ENCODE data around the gene GJE1.

Gene GJE1

DNA sequence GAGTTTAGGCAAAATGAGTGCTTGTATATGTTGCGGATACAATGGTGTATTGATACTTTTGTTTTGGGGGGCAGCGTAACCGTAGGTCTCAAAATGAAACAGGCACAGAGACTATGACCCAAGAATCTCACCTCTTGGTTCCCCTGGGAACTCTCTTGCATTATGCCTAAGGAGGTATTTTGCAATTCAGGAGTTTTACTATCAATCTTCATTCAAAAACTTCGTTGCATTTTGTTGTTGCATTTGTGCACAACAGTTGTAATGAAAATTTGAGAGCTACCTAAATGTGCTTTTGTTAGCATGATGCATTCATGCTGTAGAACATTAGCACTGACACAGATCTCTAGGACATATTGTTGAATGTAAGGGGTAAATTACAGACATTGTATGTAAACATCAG is 32.5 kb downstream of the GJE1 start:
- no peak for DNase-seq (ENCODE audit: low spot score)

DNA sequence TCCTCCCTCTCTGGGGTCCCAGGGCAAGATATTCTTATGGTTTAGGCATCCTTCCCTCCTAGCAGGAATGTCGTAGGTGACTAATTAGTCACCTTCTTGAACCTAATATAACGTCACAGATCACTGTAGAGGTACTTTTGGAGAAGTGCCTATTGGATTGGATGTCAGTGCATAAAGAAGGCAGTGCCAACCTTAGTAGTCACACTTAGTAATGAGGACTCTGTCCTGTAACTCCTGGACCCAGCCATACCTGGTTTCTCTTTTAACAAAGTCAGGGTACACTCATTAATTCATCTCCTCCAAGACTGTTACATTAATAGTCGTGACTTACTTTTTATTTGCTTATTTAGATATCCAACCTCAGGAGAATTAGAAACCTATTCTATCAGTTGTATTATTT is 34.3 kb downstream of the GJE1 start:
- no peak for DNase-seq (ENCODE audit: low spot score)

DNA sequence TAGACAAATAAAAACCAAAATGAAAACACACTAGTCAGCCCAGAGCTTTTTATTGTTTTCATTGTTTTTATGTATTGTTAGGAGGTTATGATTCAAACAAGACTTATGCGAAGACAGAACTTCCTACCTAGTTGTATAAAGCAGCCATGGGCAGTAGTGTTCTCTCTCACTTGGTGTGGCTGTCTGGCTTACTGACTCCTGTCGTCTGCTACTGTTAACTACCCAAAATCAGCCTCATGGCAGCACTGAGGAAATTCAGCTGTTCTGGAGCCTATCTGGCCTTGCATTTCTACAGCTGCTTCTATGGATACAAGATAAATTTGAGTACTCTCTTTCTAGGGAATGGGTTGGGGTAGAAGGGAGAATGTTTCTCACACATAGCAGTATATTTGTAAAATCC is 34.8 kb downstream of the GJE1 start:
- DNase-seq (ENCODE audit: low spot score), result no peak

DNA sequence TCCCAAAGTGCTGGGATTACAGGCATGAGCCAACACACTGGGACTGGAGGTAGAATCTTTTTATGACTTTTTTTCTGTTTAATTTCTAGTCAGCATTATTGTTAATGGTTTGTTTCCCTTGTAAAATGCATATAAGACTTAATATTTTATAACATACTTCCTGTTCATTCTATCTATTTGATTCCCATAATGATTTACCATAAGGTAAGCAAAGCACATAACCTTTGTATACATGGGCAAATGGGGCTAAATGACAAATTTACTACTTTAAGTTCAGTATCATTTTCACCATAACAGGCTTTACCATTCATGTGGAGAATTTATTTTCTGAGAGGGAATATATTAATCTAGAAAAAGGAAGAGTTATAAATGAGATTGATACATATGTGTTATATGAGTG is 38.6 kb downstream of the GJE1 start:
- no peak for DNase-seq (ENCODE audit: low spot score)

DNA sequence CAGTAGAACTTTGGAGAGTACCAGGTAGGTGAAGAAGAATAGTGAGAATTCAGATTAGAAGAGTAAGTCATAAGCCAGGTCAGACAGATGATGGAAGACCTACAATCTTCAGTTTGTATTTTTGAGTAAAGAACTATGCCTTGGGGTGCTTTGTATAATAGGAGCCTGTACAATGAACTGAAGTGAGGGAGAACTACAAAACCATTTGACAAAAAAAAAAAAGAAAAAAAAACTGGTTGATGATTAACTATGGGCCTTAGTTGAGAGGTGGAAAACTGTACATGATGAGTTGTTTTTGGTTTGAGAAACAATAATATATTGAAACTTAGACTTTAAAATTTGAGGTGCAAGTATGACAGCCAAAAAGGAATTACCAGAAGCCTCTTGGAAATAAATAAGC is 40.0 kb downstream of the GJE1 start:
- DNase-seq (ENCODE audit: low spot score), result no peak

DNA sequence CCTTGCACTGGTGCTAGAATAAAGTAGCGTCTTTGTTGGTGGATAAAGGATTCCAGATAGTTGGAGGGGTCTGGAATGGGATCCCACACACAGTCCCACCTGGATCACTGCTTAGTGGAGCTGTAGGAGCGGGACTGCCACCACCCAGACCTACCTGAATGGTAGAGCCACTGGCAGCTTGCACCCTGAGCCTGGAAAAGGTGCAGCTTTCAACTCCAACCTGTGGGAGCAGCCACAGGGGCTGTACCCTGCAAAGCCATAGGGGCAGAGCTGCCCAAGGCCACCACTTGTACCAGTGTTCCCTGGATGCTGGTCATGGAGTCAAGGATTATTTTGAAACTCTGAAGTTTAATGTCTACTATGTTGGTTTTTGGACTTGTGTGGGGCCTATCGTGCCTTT is 41.3 kb downstream of the GJE1 start:
- DNase-seq (ENCODE audit: low spot score), result no peak

DNA sequence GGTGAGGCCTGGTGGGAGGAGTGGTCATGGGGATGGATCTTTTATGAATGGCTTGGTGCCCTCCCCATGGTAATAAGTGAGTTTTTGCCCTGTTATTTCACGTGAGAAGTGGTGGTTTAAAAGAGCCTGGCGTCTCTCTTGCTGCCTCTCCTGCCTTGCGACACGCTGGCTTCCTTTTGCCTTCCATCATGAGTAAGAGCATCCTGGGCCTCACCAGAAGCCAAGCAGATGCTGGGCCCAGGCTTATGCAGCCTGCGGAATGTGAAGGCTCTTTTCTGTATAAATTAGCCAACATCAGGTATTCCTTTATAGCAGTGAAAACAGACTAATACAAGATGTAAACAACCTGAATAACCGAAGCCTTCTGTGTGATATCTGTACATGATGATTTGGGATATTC is 42.0 kb downstream of the GJE1 start:
- no peak for DNase-seq (ENCODE audit: low spot score)

DNA sequence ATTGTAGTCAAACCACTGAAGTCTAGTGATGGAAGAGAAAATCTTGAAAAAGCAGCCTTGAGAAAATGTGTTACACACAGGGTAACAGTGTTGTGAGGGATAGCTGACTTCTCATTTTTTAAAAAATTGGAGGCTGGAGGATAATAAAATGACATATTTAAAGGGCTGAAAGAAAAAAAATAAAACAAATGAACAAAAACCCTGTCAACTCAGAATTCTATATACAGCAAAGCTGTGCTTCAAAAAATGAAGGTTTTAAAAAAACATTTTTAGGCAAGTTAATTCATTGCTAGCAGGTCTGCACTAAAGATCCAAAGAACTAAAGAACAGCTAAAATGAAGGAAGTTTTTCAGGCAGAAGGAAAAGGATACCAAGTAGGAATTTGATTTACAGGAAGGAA is 45.4 kb downstream of the GJE1 start:
- DNase-seq (ENCODE audit: low spot score), result no peak

DNA sequence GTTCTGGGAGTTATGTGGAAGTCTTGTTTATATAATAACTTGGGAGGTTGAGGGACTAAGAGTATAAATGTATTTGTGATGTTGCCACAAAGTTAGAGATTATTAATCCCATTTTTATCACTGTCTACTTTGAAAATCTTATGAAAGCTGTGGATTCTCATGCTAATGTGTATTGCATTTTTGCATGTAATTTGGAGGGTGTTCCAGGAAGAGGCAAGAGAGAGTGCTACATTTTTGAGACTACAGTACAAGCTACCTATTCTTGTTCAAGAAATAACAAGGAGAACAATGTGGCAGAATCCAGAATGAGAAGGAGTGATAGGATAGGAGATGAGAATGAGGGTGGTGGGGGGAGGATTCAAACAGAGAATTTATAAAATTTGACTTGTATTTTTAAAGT is 49.3 kb downstream of the GJE1 start:
- DNase-seq (ENCODE audit: low spot score), result no peak

DNA sequence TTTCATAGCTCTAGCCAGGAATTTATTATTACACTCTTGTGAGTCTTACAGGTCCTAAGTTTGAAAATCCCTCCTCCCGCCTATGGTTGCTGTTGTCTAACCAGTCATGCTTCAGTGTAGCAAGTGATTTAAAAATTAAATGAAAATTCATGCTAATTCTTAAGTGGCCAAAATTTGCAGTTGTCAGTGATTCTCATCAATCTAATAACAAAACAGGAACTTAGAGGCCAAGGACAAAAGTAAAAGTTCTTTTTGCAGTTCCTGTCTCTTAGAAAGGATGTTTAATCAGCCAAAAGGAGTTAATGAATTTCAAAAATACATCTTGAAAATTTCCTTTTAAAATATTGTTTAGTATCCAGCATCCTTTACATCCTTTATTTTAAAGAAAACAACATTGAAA is 50.6 kb downstream of the GJE1 start:
- DNase-seq (ENCODE audit: low spot score), result no peak

DNA sequence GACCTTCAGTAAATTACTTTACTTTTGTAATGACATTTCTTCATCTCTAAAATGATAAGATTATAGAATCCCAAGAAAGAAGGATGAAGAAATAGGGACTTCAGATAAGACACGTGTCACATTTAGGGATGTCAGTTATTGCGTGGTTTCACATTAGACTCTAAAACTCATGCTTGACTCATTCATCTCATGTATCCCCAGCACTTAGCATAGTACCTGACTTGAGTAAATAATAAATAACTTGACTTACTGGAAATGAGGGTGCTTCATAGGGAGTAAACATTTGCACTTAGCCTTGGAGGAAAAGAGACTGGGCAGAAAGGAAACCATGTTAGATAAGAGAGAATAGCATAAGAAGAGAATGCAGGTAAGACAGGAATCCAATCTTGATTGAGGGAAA is 51.6 kb downstream of the GJE1 start:
- no peak for DNase-seq (ENCODE audit: low spot score)

Data from HuH-7 (cell line).